ENCODE data around the gene PDE2A. TPM values are rescaled to one million over a fixed set of nuclear protein-coding genes. Genes with fewer than 3 reads are reported as not detected.
A peak's percentile ranks its signal among the peaks of the same experiment; 100 is the strongest.

The PDE2A gene
- total RNA-seq, 1 donor from 2014 or later: 4.0 TPM

- Mint-ChIP-seq H3K27me3 (peaks cover 37% of the 10 kb centered on the region), H3K27ac (no peak overlapping the region), H3K9me3 (ENCODE audit: low read depth) (no peaks in the 10 kb centered on the region), H3K4me3 (ENCODE audit: low read depth) (no peak overlapping the region), H3K36me3 (ENCODE audit: insufficient read depth) (no peaks in the 10 kb centered on the region), H3K4me1 (ENCODE audit: low read depth) (peaks cover 4% of the 10 kb centered on the region)
- no peak for TF ChIP-seq CTCF (IDR thresholded peaks at IDR 0.05; ENCODE audit: unreplicated experiment)
- DNase-seq (ENCODE audit: low spot score, unreplicated experiment): no peak
Measured at GRCh38 chr11:72657411-72658100, 16.7 kb downstream of the PDE2A start.

DNA sequence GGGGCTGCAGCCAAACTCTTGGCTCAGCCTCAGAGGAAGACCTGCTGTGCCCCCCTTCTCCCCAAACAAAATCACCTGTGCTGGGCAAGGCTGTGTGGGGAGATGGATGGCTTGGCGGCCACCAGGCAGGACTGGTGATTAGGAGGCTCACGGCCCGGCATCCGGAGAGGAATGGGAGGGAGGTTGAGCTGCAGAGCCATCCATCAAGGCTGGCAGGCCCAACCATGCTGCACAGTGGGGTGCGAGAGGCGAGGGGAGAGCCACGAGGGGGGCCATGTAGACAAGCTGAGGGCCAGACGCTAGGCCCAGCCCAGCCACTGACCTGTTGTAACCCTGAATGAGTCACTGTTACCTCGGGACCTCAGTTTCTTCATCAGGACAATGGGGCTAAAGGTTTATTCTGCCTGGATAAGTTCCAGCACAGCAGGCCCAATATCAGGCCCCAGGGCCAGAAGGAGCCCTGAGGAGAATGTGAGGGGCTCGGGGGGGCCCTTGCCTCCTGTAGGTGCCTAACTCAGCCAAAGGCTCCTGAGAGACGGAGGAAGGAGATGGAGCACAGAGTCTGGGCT lies 18.2 kb downstream of the PDE2A start:
- no peak overlapping the region for H3K27ac Mint-ChIP-seq
- DNase-seq (ENCODE audit: low spot score, unreplicated experiment): no peak
- no peaks in the 10 kb centered on the region for H3K36me3 Mint-ChIP-seq (ENCODE audit: insufficient read depth)
- peaks cover 4% of the 10 kb centered on the region for H3K4me1 Mint-ChIP-seq (ENCODE audit: low read depth)
- no peak for TF ChIP-seq CTCF (IDR thresholded peaks at IDR 0.05; ENCODE audit: unreplicated experiment)
- no peak overlapping the region for H3K4me3 Mint-ChIP-seq (ENCODE audit: low read depth)
- H3K27me3 Mint-ChIP-seq: peaks cover 27% of the 10 kb centered on the region
- H3K9me3 Mint-ChIP-seq (ENCODE audit: low read depth): no peaks in the 10 kb centered on the region

GRCh38 chr11:72655014-72655413 lies 19.2 kb downstream of the PDE2A start:
- no peaks in the 10 kb centered on the region for H3K9me3 Mint-ChIP-seq (ENCODE audit: low read depth)
- no peak for TF ChIP-seq CTCF (IDR thresholded peaks at IDR 0.05; ENCODE audit: unreplicated experiment)
- H3K4me3 Mint-ChIP-seq (ENCODE audit: low read depth): no peak overlapping the region
- H3K27ac Mint-ChIP-seq: no peak overlapping the region
- H3K27me3 Mint-ChIP-seq: peaks cover 28% of the 10 kb centered on the region
- H3K4me1 Mint-ChIP-seq (ENCODE audit: low read depth): peaks cover 4% of the 10 kb centered on the region
- DNase-seq (ENCODE audit: low spot score, unreplicated experiment): no peak
- H3K36me3 Mint-ChIP-seq (ENCODE audit: insufficient read depth): no peaks in the 10 kb centered on the region

DNA sequence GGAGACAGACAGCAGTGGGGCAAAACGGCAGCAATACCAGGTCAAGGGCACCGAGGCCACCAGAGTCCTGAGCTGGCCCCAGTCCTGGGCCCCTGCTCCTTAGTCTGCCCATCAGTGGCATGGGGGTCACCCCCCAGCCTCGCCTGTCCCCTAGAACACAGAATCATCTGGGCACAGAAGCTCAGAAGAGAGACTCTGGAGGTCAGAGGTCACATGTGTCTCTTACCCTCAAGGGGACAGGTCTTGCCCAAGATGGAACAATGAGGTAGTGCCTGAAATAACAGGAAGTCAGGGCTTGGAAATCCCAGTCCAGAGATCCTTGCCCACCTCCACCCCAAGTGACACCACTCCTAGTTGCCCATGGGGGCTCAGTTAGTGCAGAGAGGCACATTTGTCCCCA lies 20.6 kb downstream of the PDE2A start:
- Mint-ChIP-seq H3K4me3 (ENCODE audit: low read depth) (no peak overlapping the region), H3K36me3 (ENCODE audit: insufficient read depth) (no peaks in the 10 kb centered on the region), H3K9me3 (ENCODE audit: low read depth) (no peaks in the 10 kb centered on the region), H3K4me1 (ENCODE audit: low read depth) (peaks cover 4% of the 10 kb centered on the region), H3K27me3 (peaks cover 26% of the 10 kb centered on the region), H3K27ac (no peak overlapping the region)
- no peak for TF ChIP-seq CTCF (IDR thresholded peaks at IDR 0.05; ENCODE audit: unreplicated experiment)
- DNase-seq (ENCODE audit: low spot score, unreplicated experiment): no peak

- DNase-seq (ENCODE audit: low spot score, unreplicated experiment): peak; percentile 37
- Mint-ChIP-seq H3K9me3 (ENCODE audit: low read depth) (no peaks in the 10 kb centered on the region), H3K4me1 (ENCODE audit: low read depth) (peaks cover 4% of the 10 kb centered on the region), H3K27me3 (peaks cover 23% of the 10 kb centered on the region), H3K36me3 (ENCODE audit: insufficient read depth) (no peaks in the 10 kb centered on the region), H3K4me3 (ENCODE audit: low read depth) (no peak overlapping the region), H3K27ac (peak overlapping the region; percentile 69)
- TF ChIP-seq CTCF (IDR thresholded peaks at IDR 0.05; ENCODE audit: unreplicated experiment): no peak
Measured at GRCh38 chr11:72652873-72653630, 21.2 kb downstream of the PDE2A start.

All from progenitor cell of endocrine pancreas (in vitro differentiated cells).